HG03354 (cell line): ENCODE measurements around the gene REC8.

Experiments
- ATAC-seq: cut with Tn5 transposase; IDR thresholded peaks from one replicate; pipeline ENCODE4 v1.9.1; 2021; ENCODE audit warnings: mild to moderate bottlenecking; ENCODE audit not compliant: unreplicated experiment, poor library complexity, severe bottlenecking

REC8 gene

DNA sequence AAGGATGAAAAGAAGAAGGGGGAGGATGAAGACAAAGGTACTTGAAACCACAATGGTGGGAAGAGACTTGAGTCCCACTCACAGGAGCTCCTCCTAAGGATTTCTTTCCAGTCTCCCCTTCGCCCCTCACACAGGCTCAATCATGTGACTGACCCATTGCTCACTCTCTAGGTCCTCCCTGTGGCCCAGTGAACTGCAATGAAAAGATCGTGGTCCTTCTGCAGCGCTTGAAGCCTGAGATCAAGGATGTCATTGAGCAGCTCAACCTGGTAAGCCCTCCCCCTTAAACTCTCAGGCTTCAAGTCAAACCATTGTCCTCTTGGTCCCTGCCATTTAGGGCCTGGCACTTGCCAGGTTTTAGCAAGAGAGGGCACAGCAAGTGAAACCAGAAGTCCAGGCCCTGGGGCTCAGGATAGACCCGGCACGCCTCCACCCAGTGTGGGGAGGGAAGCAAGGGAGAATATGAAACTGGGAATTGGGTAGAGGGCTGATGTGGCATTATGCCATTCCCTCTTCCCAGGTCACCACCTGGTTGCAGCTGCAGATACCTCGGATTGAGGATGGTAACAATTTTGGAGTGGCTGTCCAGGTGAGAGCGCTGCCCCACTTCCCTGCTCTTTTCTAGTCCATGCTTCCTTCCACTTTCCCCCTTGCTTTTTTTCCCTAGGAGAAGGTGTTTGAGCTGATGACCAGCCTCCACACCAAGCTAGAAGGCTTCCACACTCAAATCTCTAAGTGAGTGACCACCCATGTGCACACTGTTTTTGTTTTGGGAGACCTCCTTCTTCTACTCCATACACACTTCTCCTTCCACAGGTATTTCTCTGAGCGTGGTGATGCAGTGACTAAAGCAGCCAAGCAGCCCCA, 34.1 kb upstream of the REC8 start:
- no peak for ATAC-seq

DNA sequence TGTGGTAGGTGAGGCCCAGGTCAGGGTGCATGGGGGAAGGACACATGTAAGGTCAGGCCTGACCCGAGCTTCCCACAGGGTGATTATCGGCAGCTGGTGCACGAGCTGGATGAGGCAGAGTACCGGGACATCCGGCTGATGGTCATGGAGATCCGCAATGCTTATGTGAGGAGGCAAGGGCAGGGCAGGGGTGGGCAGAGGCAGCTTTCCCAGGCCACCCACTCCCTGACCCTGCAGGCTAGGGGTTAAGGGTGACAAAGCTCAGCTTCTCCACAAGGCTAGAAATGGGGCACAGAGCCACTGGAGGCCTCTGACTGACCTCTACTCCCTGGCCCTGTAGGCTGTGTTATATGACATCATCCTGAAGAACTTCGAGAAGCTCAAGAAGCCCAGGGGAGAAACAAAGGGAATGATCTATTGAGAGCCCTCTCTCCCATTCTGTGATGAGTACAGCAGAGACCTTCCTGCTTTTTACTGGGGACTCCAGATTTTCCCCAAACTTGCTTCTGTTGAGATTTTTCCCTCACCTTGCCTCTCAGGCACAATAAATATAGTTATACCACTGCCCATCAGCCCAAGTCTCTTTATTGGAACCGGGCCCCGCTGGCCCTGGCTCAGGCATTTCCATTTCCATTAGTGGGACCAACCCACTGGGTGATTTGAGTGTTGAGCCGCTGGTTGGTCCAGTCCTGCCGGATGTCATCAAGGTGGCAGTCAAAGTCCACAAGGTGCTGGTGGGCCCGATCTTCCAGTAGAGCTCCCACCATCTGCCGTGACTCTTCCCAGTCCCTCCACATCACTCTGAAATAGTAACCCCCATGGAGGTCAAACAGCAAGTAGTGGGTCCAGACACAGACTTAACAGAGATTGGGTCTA, 33.2 kb upstream of the REC8 start:
- no peak for ATAC-seq

DNA sequence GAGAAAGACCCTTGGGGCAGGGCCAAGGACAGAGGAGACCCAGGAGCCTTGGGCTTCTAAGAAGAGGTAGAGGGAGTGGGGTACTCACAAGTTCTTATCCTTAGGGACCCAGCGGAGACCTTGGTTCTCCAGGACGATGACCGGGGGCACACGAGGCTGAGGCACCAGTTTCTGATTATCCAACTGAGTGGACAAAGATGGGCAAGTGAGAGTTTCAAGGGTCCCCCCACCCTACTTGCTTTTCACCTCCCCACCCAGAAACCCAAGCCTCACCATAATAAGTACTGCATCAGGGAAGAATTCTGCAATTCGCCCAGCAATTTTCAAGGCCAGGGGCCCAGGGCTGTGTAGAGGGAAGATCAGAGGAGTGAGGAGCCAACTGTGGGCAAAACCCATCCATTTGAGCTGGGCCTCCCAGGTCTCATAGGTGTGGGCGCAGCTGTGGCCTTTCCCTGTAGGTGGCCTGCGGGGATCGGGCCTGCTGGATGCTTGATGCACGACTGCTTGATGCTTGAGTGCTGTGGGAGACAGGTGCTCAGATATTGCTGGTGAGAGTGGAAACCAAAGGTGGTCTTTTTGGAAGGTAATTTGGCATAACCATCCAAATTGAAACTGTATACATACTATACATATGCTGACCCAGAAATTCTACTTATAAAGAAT, 32.5 kb upstream of the REC8 start:
- no peak for ATAC-seq

DNA sequence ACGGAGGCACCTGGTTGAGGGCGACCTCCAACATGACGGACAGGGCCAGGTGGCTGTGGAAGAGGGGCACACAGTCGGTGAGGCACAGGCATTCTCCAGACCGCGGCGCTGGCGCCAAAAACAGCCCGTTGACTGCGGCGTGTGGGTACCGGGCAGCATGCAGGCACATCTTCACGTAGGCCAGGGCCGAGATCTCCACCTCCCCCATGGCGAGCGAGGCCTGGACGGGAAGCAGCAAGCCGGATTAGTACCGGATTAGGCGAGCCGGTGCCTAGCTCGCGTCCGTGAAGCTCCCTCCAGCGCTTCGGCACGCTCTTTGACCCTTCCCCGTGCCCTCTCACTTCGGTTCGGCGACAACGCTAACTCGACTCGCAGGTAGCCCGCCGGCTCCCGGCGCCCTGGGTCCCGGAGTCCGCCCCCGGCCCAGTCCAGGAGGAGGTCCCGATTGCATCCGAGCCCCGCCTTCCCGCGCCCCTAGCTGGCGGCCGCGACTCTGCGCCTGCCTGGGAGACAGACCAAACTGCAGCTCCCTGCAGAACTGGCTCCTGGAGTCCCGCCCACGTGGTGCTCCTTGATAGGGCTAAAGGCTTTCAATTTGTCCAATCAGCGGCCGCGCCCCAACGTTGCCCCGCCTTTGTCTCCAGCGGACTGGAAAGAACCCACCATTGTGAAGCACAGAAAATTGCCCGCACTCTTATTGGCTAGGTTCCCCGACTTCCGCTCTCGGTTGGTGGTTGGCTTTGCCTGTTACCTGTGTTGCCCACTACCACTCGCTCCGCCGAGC, 30.6 kb upstream of the REC8 start, which contains the start of gene EMC9:
TSS of gene EMC9 (minus strand) at position 495 of the 784 bp plus-strand sequence. CDS start at position 208, 287 bp downstream.
- ATAC-seq: peak; percentile 88

DNA sequence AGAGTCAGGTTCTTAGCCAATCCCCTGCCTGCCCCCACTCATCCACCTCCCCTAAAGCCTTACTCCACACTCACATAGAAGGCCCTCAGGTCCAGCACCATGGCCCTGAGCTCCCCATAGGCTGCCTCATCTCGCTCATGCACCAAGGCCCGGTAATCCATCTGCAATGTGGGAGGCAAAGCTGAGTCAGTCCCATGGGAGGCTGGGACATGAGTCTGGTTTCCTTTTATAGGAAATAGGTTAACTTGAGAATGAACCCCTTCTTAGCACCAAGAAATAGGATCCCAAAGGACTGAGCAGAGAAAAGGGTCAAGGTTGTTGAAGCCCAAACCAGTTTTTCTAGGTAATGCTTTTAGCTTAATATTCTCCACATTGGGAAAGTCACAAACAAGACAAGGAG, 28.4 kb upstream of the REC8 start:
- no peak for ATAC-seq

DNA sequence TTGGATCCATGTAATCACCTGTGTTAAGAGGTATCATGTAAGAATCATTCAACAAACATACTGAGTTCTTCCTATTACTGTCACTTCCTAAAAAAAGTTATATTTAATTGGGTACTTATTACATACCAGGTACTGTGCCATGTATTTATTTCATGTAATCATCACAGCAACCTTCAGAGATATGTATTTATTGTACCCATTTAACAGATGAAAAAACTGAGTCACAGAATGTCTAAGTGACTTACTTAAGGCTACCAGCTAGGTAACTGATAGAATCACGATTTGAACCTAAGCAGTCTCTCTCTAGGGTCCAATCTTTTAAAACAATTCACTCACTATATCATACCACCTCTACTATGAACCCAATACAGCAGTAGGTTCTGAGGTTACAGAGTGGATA, 27.4 kb upstream of the REC8 start:
- ATAC-seq: no peak

DNA sequence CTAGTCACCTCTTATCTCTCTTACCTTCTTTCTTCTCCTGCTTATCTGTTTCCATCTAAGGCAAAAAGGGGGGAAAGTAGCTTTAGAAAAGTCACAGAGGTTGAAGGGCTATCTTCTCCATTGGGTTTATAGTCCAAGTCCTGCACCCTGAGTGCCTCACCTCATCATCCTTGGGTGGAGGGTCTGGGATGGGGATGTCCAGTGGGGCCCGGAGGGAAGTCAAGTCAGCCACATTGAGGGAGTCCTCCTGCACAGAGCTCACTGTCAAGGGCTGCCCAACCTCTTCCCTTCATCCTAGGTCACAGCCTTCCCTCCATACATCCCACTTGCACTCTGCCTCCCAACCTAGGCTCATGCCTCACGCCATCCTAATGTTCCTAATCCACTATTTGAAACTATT, 26.7 kb upstream of the REC8 start:
- ATAC-seq: no peak

DNA sequence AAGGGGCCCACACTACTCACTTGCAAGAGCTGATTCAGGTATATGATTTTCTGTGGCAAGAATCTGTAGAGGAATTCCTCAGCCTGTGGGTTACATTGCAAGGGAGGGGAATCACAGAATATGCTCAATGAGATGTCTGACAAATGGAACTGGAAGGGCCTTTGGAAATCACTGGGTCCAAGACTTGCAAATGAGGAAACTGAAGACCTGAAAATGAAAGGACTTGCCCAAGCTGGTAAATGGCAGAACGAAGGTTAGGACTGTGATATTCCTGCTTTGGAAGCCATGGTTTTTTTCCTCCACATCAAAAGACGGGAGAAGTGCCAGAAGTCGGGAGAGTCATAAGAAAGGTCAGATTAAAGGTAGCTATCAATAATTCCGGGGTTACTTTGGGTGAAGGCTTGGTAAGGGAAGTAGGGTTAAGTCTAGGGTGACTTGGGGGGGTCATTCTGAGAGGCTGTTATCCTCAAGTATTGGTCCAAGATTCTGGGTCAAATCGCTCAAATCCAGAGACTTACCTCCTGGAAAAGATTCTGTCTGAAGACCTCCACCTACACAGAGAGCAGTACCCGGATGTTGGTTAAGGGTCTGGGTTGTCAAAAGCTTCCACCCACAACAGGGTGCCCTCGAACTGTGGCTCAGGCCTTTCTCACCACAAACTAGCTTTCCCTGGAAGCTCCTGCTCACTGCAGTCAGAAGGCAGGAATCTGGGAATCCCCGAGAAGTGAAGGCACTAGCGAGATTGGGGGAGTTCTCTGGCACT, 26.0 kb upstream of the REC8 start:
- ATAC-seq: no peak

DNA sequence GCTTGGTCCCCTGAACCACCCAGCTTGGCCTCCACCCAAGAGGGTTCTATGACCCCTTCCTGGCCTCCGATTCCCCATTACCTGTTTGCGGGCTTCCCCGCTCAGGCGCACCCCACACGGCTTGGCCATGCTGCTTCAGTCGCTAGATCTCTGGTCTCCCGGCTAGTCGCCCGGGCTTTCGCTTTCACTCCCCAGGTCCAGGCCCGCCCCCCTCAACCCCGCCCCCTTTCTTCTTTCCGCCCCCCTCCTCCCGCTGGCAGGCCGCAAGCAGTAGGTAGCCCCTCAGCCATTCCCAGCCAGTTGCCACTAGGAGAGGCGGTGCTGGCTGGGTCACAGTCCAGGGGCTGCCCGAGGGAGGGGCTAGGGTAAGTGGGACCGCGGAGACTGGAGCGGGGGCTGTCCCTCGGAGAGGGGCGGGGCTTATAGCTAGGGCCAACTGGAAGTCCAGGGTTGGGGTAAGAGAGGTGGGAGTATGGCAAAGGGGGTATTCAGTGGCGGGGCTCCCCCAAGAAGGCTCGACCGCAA, 25.4 kb upstream of the REC8 start, which contains the start of gene PSME2:
TSS of gene PSME2 (minus strand) at position 158 of the 525 bp plus-strand sequence. CDS start at position 129, 29 bp downstream.
- ATAC-seq: peak; percentile 69

DNA sequence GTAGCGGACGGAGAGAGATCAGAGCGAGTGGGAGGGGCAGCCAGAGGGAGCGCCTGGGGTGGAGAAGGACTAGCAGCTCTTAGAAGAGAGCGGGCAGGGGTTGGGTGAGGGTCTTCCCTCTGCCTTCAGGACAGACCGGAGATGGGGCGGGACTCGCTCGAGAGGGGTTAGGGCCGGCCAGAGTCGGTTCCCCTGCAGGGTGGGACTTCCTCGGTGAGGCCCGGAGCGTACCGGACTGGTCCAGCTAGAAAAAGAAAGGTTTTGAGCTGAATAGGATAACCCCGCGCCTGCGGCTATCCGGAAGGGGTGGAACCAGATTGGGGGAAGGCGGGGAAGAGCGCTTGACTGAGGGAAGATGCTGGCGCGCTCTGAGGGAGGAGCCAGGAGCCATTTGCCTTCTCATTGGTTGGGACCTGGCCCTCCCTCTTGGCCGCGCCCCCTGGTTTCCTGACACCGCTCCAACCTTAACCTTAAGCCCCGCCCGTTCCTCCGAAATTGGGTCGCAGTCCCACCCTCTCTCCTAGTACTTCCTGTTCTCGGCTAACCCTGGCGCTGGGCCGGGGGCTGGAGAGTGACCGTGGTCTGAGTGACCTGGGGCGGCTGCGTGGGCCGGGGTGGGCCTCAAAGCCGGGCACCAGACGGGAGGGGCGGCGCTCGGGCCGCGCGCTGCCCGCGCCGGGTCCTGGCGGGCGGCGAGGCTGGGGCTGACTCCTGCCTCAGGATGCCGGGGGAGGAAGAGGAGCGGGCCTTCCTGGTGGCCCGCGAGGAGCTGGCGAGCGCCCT, 24.7 kb upstream of the REC8 start, which contains the start of gene RNF31:
TSS of gene RNF31 (plus strand) at position 521 of the 783 bp plus-strand sequence. CDS start at position 722, 201 bp downstream.
- peak; percentile 86 for ATAC-seq

DNA sequence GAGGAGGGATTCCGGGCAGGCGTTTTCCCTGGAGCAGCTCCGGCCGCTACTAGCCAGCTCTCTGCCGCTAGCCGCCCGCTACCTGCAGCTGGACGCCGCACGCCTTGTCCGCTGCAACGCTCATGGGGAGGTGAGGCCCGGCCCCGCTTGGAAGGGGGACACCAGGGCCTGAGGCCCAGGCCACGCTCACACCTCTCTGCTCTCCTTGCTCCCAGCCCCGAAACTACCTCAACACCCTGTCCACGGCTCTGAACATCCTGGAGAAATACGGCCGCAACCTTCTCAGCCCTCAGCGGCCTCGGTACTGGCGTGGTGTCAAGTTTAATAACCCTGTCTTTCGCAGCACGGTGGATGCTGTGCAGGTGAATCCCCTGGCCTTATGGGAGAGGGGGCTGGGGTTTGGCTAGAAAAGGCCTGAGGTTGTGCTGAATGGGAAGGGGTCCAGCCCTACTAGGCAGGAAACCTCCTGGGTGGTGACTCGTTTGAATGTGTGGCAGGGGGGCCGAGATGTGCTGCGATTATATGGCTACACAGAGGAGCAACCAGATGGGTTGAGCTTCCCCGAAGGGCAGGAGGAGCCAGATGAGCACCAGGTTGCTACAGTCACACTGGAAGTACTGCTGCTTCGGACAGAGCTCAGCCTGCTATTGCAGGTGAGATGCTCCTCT, 24.0 kb upstream of the REC8 start:
- ATAC-seq: no peak

DNA sequence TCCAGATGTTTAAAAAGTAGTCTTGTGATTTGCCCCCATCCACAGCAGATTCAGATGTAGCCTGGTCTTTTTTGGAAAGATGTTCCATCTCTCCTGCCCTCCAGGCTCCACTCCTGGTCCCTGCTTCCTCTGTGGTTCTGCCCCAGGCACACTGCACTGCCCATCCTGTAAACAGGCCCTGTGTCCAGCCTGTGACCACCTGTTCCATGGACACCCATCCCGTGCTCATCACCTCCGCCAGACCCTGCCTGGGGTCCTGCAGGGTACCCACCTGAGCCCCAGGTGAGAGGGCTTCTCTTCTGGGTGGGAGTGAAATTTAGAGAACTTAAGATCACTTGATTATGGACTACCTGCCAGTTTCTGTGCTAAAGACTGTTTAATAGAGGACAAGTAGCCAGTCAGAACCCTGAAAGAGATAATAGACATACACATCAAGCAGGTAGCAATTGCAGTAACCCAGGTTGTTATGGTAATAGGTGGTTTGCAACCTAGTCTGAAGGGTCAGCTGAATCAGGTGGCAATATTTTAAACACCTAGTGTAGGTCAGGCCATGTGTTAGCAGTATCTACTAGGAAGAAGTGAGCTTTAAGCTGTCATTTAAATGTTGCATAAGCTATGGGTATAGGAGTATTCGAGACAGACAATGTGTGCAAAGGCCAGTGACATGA, 22.4 kb upstream of the REC8 start:
- no peak for ATAC-seq

DNA sequence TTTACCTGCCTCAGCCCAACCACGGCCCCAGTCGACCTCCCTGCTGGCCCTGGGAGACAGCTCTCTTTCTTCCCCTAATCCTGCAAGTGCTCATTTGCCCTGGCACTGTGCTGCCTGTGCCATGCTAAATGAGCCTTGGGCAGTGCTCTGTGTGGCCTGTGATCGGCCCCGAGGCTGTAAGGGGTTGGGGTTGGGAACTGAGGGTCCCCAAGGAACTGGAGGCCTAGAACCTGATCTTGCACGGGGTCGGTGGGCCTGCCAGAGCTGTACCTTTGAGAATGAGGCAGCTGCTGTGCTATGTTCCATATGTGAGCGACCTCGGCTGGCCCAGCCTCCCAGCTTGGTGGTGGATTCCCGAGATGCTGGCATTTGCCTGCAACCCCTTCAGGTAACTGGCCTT, 21.8 kb upstream of the REC8 start:
- ATAC-seq: no peak

DNA sequence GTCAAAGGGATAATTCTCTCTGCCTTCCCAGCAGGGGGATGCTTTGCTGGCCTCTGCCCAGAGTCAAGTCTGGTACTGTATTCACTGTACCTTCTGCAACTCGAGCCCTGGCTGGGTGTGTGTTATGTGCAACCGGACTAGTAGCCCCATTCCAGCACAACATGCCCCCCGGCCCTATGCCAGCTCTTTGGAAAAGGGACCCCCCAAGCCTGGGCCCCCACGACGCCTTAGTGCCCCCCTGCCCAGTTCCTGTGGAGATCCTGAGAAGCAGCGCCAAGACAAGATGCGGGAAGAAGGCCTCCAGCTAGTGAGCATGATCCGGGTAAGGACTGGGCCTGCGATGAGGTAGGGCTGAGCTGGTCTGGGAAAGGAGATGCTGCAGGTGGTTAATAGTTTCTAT, 21.3 kb upstream of the REC8 start:
- ATAC-seq: no peak

DNA sequence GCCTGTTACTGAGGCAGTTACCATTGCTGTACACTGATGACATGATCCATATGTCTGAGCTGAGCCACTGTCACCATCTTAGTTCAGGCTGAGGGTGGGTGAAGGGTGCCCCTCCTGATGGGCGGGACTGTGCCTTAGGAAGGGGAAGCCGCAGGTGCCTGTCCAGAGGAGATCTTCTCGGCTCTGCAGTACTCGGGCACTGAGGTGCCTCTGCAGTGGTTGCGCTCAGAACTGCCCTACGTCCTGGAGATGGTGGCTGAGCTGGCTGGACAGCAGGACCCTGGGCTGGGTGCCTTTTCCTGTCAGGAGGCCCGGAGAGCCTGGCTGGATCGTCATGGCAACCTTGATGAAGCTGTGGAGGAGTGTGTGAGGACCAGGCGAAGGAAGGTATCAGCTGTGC, 20.9 kb upstream of the REC8 start:
- no peak for ATAC-seq

DNA sequence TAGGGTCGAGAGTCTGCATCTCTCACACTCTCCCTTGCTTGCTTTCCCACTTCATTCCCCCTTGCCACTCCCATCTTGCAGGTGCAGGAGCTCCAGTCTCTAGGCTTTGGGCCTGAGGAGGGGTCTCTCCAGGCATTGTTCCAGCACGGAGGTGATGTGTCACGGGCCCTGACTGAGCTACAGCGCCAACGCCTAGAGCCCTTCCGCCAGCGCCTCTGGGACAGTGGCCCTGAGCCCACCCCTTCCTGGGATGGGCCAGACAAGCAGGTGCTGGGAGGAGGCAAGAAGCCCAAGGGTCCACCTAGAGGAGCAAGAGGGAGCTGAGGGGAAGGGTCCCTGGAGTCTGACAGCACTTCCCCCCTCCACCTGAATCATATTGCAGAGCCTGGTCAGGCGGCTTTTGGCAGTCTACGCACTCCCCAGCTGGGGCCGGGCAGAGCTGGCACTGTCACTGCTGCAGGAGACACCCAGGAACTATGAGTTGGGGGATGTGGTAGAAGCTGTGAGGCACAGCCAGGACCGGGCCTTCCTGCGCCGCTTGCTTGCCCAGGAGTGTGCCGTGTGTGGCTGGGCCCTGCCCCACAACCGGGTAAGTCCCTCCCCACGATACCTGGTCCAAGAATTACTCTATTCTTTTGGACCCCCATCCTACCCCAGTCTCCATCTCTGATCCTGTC, 20.3 kb upstream of the REC8 start:
- ATAC-seq: no peak
